ENCODE data around the gene XRN2.
"Not testable (repeated sequence)": the region's sequence is repeated elsewhere in the genome, so short reads cannot be mapped to it uniquely, and the experiment has no call there.

Gene XRN2

DNA sequence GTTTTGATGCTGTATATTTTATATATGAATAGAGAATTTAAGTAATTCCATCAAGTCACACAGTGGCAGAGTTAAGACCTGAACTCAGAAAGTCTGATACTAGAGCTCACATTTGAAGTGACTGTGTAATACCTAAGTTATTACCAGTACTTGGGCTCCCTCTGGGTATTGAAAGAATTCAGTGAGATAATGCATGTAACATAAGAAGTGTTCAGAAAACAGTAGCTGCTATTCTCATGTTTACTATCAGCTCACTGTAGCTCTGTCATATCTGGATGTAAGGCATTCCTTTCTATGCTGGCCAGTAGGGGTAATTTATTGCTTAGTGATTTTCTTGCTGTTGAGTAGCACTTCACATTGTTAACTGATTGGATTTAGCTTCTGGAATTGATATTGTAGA, 49.6 kb downstream of the XRN2 start:
- no peak for DNase-seq

DNA sequence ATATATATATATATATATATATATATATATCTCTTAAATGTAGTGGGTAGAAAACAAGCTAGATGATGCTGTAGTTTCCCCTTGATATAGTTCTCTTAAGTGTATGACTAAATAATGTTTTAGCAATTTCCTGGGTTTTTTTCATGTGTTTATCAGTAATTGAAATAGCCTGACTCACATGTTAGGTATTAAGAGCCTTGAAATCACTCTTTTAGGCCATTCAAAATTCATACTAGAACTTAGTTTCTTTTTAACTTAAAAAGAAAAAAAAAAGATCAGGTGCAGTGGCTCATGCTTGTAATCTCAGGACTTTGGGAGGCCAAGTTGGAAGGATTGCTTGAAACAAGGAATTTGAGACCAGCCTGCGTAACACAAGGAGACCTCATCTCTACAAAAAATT, 50.1 kb downstream of the XRN2 start:
- DNase-seq = no peak

DNA sequence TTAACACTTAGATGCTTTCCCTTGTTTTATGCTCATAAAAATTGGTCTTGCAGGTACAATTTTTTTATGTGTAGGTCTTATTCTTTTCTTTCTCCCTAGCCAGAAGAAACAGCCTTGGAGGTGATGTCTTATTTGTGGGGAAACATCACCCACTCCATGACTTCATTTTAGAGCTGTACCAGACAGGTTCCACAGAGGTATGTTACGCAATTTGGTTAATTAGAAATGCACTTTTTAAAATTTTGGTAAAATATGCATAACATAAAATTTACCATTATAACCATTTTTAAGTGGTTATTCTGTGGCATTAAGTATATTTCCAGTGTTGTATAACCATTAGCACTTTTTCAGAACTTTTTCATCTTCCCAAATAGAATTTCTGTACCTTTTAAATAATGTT, 52.9 kb downstream of the XRN2 start:
- DNase-seq = no peak

DNA sequence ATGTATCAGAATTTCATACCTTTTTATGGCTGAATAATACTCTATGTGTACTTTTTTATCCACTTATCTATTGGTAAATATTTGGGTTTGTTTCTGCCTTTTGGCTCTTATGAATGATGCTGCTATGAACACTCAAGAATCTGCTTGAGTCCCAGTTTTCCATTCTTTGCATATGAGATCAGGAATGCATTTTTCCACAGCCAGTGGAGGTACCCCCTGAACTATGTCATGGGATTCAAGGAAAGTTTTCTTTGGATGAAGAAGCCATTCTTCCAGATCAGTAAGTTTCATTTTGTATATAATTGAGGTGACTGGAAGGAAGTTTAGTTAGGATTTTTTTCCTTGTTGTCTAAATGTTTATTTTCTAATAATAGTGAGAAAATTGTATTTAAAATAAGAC, 53.3 kb downstream of the XRN2 start:
- DNase-seq = no peak

GRCh38 chr20:21357844-21358243, 54.7 kb downstream of the XRN2 start:
- DNase-seq = no peak

DNA sequence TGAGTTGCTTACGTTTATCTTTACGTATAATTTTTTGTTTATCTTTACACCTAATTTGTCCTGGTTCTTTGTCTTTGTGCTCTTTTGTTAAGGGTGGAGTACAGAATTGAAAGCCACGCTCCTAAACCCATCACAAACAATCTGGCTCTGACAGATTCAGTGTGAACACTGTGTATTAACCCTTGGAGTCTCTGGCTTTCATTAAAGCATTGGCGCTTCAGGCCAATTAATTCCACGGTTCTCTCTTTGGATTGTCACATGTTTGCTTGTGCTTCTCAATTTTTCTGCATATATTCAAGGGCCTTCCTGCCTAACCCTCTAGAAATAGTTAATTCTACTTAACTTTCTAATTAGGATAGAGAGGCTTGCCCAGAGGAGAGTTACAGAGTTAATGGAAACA, 55.6 kb downstream of the XRN2 start:
- no peak for DNase-seq

DNA sequence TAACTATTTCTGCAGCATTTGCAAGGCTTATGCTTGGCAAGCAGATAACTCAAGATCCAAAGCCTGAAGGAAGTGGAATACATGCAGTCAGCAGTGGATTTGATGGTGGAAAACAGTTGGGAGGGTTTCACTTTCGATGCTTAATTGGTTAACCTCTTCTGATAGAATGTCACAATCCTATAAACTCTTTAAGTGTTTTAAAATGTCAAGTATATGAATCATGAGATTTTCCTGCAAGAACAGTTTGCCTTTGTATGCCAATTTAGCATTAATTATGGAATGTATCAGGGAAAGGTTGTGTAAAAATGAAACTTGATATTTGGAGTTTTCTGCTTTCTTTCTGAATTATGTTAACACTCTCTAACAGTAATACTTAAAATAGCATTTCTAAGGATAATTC, 57.6 kb downstream of the XRN2 start:
- DNase-seq = no peak

DNA sequence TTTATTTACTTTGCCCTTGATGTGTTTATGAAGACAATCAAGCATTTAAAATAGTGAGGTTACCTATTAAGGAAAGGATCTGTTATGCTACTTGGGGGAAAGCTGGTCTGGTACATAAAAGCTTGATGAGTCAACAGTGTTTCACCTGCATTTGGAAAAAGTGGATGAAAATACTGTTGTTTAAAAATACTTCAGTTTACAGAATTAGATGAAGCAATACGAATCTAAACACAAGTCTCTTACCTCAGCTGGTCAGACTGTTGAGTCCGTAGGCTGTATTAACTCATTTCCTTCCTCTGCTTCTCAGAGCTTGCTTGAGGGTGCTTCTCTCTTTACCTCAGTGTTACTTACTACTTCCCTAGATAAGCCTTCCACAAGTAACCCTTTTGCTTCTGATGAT, 58.1 kb downstream of the XRN2 start:
- DNase-seq = no peak

- DNase-seq = no peak
Observed at GRCh38 chr20:21364413-21364812, 61.3 kb downstream of the XRN2 start.

GRCh38 chr20:21365771-21366170, 62.6 kb downstream of the XRN2 start:
- DNase-seq = no peak

DNA sequence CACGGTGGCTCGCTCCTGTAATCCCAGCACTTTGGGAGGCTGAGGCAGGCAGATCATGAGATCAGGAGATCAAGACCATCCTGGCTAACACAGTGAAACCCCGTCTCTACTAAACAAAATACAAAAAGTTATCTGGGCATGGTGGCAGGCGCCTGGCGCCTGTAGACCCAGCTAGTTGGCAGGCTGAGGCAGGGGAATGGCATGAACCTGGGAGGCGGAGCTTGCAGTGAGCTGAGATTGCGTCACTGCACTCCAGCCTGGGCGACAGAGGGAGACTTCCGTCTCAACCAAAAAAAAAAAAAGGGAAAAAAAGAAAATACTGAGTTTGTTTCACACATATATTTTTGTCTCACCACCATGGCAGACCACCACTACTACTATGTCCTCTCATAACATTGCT, 63.1 kb downstream of the XRN2 start:
- not testable (repeated sequence) for DNase-seq

- no peak for DNase-seq
Observed at GRCh38 chr20:21368791-21369190, 65.7 kb downstream of the XRN2 start.

DNA sequence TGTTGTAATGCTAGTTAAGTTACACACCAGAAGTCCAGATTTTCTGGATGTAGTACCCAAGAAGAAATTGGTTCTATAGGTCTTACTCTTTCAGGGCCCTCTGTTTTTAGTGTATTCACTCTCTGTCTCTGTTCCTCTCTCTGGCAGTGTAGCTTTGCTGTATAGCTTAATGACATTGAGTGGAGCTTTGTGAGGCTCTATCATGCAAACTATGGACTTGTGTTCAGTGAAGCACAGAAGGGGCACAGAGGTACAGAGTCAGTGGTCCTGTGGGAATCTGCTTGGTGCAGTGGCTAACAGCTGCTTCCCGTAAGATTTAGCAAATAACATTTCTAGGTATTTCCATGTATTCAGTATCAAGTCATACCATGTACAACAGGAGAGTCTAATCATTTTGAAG, 68.1 kb downstream of the XRN2 start:
- DNase-seq = no peak

DNA sequence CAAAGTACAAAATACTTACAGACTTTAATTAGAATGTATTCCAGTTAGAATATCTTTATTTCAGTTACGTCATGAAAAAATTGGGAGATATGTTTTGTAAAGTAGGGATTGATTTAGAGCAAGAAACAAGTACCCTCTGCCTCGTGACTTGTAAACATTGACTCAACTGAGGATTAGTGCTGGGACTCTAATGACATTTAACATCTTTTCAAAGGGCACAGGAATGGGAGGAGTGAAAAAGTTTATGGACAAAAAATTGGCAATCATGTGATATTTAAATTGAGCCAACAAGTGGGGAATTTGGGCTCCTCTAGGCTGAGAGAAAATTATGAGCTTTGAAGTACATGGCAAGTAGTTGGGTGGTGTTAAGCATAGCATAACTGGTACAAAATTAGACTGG, 68.9 kb downstream of the XRN2 start:
- no peak for DNase-seq

DNA sequence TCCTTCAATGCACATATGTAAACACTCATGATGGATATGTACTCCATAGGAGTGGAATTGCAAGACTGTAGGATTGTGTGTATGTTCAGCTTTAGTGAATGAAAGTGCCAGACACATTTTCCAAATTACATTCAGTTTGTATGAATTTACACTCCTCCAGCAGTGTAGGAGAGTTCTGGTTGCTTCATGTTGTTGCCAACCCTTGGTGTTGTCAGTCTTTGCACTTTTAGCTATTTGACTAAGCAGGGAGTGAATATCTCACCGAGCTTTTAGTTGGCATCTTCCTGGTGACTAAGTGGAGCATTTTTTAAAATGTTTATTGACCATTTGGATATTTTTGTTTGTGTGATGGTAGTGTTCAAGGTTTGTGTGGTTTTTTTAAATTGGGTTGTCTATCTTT, 70.3 kb downstream of the XRN2 start:
- DNase-seq = no peak

DNA sequence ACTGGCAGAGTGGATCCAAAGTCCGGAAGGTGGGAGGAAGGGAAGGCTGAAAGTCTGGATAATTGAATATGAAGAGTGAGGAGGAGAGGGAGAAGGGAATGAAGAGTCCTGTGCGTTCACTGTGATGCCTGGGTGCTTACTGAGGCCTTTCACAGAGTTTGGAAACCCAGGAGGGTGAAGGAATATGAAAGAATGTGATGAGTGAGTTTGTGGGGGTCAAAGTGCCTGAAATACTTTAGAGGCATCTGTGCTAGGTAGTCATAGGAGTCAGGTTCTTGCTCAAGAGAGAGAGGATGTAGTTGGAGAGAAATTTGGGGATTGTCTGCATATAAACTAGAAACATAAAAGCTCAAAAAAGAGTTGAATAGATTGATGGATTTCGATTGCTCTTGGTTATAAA, 73.5 kb downstream of the XRN2 start:
- no peak for DNase-seq

DNA sequence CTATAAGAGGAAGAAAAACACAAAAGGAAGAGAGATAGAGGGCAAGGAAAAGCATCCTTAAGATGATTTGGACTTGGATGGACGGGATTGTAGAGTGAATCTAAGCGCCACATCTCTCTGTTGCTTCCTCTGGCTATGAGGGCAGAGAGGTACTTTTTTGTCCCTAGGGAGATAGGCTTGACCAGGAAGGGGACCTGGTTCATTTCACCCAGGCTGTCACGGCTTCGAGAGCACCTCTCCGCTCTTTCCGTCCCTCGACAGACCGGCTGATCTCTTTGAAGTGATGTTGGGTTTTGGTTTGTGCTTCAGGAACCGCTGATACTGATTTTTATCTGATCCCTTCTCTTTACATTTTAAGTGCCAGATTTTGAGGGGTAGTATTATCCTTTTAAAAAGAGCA, 74.6 kb downstream of the XRN2 start:
- DNase-seq = no peak

GRCh38 chr20:21378259-21378658, 75.1 kb downstream of the XRN2 start:
- no peak for DNase-seq

- no peak for DNase-seq
Observed at GRCh38 chr20:21380711-21381110, 77.6 kb downstream of the XRN2 start.

DNA sequence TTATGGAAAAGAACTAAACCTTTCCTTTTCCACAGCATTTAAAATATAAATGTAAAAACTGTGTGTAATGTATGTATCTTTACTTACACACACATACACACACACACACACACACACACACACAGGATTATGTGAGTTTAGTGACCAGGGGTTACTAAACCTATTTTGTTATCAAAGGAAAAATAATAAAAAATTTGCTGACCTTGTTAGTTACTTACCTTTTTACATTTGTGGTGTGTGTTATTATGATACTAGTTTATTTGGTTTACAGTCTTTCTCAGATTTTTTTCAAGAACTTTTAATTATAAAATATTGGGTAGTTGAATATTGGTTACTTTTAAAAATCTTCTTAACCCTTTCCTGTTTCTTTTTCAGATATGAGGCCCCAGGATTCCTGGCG, 78.5 kb downstream of the XRN2 start:
- no peak for DNase-seq

GRCh38 chr20:21384308-21384892, 81.3 kb downstream of the XRN2 start:
- no peak for DNase-seq

GRCh38 chr20:21386111-21386510, 83.0 kb downstream of the XRN2 start:
- no peak for DNase-seq

- DNase-seq = no peak
Observed at GRCh38 chr20:21387528-21387927, 84.4 kb downstream of the XRN2 start.

- no peak for DNase-seq
Observed at GRCh38 chr20:21388566-21388965, 85.4 kb downstream of the XRN2 start.

DNA sequence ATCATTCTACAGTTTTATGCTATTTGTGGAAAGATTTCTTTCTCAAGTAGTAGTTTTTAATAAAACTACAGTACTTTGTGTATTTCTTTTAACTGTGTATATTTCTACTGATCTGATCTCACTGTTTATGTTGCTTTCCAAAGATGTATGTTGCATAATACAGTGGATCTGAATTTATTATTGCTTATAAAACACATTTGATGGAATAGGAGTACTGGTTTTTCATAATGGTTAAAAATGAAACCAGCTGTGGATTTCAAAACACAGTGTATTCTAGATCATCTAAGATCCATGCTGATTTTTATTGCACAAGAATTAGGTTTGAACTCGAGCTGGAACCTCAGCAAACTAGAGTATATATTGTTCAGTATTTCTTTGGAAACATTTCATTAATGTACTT, 86.2 kb downstream of the XRN2 start:
- DNase-seq = no peak

GRCh38 chr20:21390768-21391167, 87.6 kb downstream of the XRN2 start:
- no peak for DNase-seq
